ENCODE measurements around the gene DMAC2. TPM values are rescaled to one million over a fixed set of nuclear protein-coding genes. Genes with fewer than 3 reads are reported as not detected.
"Not testable (repeated sequence)": the region's sequence is repeated elsewhere in the genome, so short reads cannot be mapped to it uniquely, and the experiment has no call there.

DMAC2 gene
- total RNA-seq, 2 donors from 2014 or later, result 24.1 to 27.9 TPM

GRCh38 chr19:41410336-41411054 is 29.2 kb downstream of the DMAC2 start:
- no peaks in the 10 kb centered on the region for H3K27me3 Mint-ChIP-seq
- DNase-seq (no peak), ATAC-seq (no peak)
- no peak overlapping the region for H3K4me3 Mint-ChIP-seq
- peaks cover 13% of the 10 kb centered on the region for H3K4me1 Mint-ChIP-seq
- H3K27ac Mint-ChIP-seq, result no peak overlapping the region
- H3K9me3 ChIP-seq (ENCODE audit: control insufficient read depth, low read length, poor library complexity, severe bottlenecking), result no peaks in the 10 kb centered on the region
- H3K36me3 Mint-ChIP-seq (ENCODE audit: low read depth), result peaks cover 3% of the 10 kb centered on the region

- Mint-ChIP-seq H3K4me1 (peaks cover 13% of the 10 kb centered on the region), H3K27me3 (no peaks in the 10 kb centered on the region), H3K27ac (peak overlapping the region; percentile 53), H3K36me3 (ENCODE audit: low read depth) (peaks cover 3% of the 10 kb centered on the region), H3K4me3 (no peak overlapping the region)
- no peaks in the 10 kb centered on the region for H3K9me3 ChIP-seq (ENCODE audit: control insufficient read depth, low read length, poor library complexity, severe bottlenecking)
- DNase-seq (no peak), ATAC-seq (no peak)
Measured at GRCh38 chr19:41409288-41409687, 30.4 kb downstream of the DMAC2 start.

- peak overlapping the region; percentile 53 for H3K27ac Mint-ChIP-seq
- H3K36me3 Mint-ChIP-seq (ENCODE audit: low read depth); H3K27me3 Mint-ChIP-seq; DNase-seq; H3K9me3 ChIP-seq (ENCODE audit: control insufficient read depth, low read length, poor library complexity, severe bottlenecking); ATAC-seq: not testable (repeated sequence)
- peaks cover 14% of the 10 kb centered on the region for H3K4me1 Mint-ChIP-seq
- H3K4me3 Mint-ChIP-seq, result peak overlapping the region; percentile 19
Measured at GRCh38 chr19:41408846-41409245, 30.9 kb downstream of the DMAC2 start.

- Mint-ChIP-seq H3K4me3 (no peak overlapping the region), H3K4me1 (peaks cover 17% of the 10 kb centered on the region), H3K27ac (no peak overlapping the region), H3K36me3 (ENCODE audit: low read depth) (peaks cover 2% of the 10 kb centered on the region), H3K27me3 (no peaks in the 10 kb centered on the region)
- H3K9me3 ChIP-seq (ENCODE audit: control insufficient read depth, low read length, poor library complexity, severe bottlenecking), result no peaks in the 10 kb centered on the region
- no peak for DNase-seq
- ATAC-seq, result no peak
Measured at GRCh38 chr19:41408256-41408655, 31.5 kb downstream of the DMAC2 start.

DNA sequence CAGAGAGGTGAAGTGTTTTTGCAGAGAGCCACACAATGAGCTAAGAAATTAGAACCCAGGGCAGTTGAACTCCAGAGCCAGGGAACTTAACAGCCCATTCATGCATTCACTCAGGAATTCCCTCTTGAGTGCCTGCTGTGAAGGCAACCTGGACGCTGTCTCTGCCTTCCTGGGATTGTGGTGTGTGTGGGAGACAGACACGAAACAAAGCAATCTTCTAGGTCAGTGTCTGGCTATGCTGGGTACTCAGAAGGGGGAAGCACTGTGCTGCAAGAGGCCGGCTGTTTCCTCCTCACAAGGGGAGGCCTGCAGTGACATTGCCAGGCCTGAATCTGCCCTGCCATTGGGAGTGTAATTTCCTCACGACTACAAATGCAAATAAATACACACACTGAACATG is 32.4 kb downstream of the DMAC2 start:
- no peaks in the 10 kb centered on the region for H3K9me3 ChIP-seq (ENCODE audit: control insufficient read depth, low read length, poor library complexity, severe bottlenecking)
- Mint-ChIP-seq H3K27ac (no peak overlapping the region), H3K36me3 (ENCODE audit: low read depth) (peaks cover 2% of the 10 kb centered on the region), H3K27me3 (no peaks in the 10 kb centered on the region), H3K4me1 (peaks cover 17% of the 10 kb centered on the region), H3K4me3 (no peak overlapping the region)
- ATAC-seq (no peak), DNase-seq (no peak)

DNA sequence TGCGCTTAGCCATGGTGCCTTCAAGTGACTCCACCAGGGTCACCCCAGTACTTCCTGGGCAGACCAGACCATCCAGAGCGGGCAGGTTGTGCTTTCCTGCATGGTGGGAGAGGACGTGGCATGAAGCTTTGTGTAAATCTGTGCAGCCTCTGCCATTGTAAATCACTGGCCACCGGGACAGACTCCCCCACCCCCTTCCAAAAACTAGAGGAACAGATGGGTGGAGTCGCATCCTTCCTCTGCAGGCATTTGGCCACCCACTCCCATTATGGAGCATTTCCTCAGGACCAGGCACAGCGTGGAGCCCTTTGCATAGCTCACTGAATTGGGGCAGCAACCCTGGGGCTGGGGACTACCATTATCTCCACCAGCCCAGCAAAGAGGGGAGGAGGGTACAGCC is 33.9 kb downstream of the DMAC2 start:
- Mint-ChIP-seq H3K27ac (no peak overlapping the region), H3K36me3 (ENCODE audit: low read depth) (peaks cover 2% of the 10 kb centered on the region), H3K4me3 (no peak overlapping the region), H3K4me1 (peaks cover 22% of the 10 kb centered on the region), H3K27me3 (no peaks in the 10 kb centered on the region)
- DNase-seq (no peak), ATAC-seq (no peak)
- H3K9me3 ChIP-seq (ENCODE audit: control insufficient read depth, low read length, poor library complexity, severe bottlenecking), result no peaks in the 10 kb centered on the region

DNA sequence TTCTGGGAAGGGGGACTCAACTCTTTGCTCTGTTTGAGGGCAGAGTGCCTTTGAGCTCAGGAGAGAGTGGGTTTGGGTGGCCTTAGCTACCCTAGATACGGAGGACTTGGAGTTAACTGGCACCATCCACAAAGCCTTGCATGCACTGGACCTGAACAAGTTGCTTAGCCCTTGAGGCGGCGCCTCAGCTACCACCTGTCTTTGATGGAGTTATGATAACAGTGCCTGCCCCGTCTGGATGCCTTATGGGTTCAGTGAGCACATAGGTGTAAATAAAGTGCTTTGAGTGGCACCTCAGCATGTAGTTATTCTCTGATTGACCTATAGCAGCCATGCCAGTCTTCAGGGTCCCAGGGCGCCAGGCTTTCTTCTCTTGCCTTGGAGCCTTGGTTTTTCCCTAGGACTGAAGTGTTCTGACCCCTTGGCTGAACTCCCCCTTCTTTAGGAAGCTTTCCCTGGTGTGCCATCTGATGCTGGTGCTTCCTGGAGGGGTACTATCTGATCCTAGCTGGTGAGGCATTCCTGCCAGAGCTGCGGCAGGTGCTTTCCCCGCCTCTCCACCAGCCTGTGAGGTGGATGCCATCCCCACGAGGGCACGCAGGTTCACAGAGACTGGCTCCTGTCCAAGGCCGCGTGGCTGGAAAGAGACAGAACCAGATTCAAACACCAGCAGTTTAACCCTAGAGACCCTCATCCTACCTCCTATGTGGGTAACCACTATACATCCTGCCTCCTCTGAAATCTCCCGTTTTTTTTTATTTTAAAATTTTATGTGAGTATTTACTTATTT is 36.3 kb downstream of the DMAC2 start:
- H3K4me1 Mint-ChIP-seq, result peaks cover 24% of the 10 kb centered on the region
- no peak overlapping the region for H3K4me3 Mint-ChIP-seq
- DNase-seq, result no peak
- H3K36me3 Mint-ChIP-seq (ENCODE audit: low read depth), result peaks cover 2% of the 10 kb centered on the region
- ATAC-seq, result no peak
- H3K27me3 Mint-ChIP-seq, result no peaks in the 10 kb centered on the region
- peak overlapping the region; percentile 34 for H3K27ac Mint-ChIP-seq
- H3K9me3 ChIP-seq (ENCODE audit: control insufficient read depth, low read length, poor library complexity, severe bottlenecking), result no peaks in the 10 kb centered on the region

GRCh38 chr19:41402010-41402409 is 37.7 kb downstream of the DMAC2 start:
- H3K27me3 Mint-ChIP-seq, result no peaks in the 10 kb centered on the region
- H3K9me3 ChIP-seq (ENCODE audit: control insufficient read depth, low read length, poor library complexity, severe bottlenecking), result no peaks in the 10 kb centered on the region
- H3K27ac Mint-ChIP-seq, result peak overlapping the region; percentile 59
- peaks cover 33% of the 10 kb centered on the region for H3K4me1 Mint-ChIP-seq
- H3K4me3 Mint-ChIP-seq, result no peak overlapping the region
- no peak for ATAC-seq
- DNase-seq, result no peak
- peaks cover 1% of the 10 kb centered on the region for H3K36me3 Mint-ChIP-seq (ENCODE audit: low read depth)

DNA sequence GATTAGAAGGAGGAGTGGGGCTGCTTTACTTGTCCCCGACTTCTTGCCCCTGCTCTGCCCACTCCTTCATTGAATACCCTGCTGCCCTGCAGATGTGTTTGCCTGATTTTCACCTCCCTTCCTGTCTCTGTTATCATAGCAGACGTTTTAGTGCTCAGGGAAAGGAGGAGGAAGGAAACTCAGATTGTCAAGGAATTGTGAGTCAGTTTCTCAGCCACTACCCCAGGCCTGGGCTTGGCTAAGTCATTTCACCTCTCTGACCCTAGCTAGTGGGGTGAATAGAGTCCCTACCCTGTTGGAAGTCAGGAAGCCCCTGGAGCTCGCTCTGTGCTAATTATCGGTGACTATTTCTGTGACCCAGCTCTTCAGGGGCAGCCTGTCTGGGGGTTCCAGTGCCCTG is 38.2 kb downstream of the DMAC2 start:
- peaks cover 33% of the 10 kb centered on the region for H3K4me1 Mint-ChIP-seq
- no peaks in the 10 kb centered on the region for H3K27me3 Mint-ChIP-seq
- no peaks in the 10 kb centered on the region for H3K9me3 ChIP-seq (ENCODE audit: control insufficient read depth, low read length, poor library complexity, severe bottlenecking)
- ATAC-seq (no peak), DNase-seq (no peak)
- no peak overlapping the region for H3K4me3 Mint-ChIP-seq
- H3K36me3 Mint-ChIP-seq (ENCODE audit: low read depth), result no peaks in the 10 kb centered on the region
- H3K27ac Mint-ChIP-seq, result peak overlapping the region; percentile 59

DNA sequence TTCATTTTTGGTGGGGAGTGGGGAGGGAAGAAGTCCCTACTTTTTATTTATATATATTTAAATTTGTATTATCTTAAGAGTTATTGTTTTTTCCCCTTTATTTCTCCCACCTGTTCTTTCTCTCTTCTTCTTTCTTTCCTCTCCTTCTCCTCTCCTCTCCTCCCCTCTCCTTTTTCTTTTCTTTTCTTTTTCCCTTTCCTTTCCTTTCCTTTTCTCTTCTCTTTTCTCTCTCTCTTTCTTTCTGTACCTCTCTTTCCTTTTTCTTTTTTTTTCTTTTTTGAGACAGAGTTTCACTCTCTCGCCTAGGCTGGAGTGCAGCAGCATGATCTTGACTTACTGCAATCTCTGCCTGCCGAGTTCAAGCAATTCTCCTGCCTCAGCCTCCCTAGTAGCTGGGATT is 40.2 kb downstream of the DMAC2 start:
- no peak for ATAC-seq
- Mint-ChIP-seq H3K4me3 (peak overlapping the region; percentile 81), H3K27me3 (no peaks in the 10 kb centered on the region)

DNA sequence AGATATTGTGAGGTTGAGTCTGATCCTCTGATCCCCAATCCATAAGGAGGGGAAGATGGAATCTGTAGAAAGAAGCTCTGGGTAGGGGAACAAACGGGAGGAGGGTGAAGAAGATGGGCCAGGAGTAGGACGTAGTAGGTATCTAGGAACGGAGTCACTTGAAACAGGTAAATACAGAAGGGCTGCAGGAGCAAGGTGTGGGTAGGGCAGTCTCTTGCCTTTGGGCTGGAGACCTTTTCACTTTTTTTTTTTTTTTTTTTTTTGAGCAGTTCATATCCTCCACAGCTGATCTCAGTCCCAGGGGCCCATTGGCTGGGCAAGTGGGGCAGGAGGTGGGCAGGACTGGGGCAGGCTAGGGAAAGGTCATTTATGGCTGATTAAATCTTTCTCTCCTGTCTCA is 40.6 kb downstream of the DMAC2 start:
- no peaks in the 10 kb centered on the region for H3K36me3 Mint-ChIP-seq (ENCODE audit: low read depth)
- no peak for ATAC-seq
- peak overlapping the region; percentile 100 for H3K27ac Mint-ChIP-seq
- H3K4me1 Mint-ChIP-seq, result peaks cover 44% of the 10 kb centered on the region
- no peak for DNase-seq
- H3K4me3 Mint-ChIP-seq, result peak overlapping the region; percentile 97
- no peaks in the 10 kb centered on the region for H3K27me3 Mint-ChIP-seq
- H3K9me3 ChIP-seq (ENCODE audit: control insufficient read depth, low read length, poor library complexity, severe bottlenecking), result no peaks in the 10 kb centered on the region

More for the DNA sequence above, 40.2 kb downstream of the DMAC2 start:
- Mint-ChIP-seq H3K36me3 (ENCODE audit: low read depth) (no peaks in the 10 kb centered on the region), H3K27ac (peak overlapping the region; percentile 100), H3K4me1 (peaks cover 44% of the 10 kb centered on the region)
- DNase-seq, result no peak
- no peaks in the 10 kb centered on the region for H3K9me3 ChIP-seq (ENCODE audit: control insufficient read depth, low read length, poor library complexity, severe bottlenecking)

DNA sequence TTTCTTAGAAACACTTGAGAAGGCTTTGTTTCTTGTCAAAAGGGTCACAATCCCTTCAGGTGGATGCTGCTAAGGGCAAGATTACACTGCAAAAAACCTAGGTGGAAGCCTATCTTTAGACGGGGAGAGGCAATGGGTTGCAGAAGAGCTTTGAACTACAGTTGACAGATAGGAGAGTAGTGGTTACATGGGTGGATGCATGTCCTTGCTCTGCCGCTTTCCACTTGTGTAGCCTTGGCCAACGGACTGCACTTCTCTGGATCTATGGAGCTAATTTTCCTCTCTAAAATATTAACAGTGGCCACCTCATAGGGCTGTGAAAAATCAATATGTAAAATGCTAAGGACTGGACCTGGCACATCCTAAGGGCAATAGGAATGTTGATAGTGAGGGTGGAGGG is 41.1 kb downstream of the DMAC2 start:
- no peak for ATAC-seq
- Mint-ChIP-seq H3K27me3 (no peaks in the 10 kb centered on the region), H3K27ac (peak overlapping the region; percentile 100), H3K4me3 (peak overlapping the region; percentile 97), H3K4me1 (peaks cover 41% of the 10 kb centered on the region), H3K36me3 (ENCODE audit: low read depth) (no peaks in the 10 kb centered on the region)
- DNase-seq, result no peak
- no peaks in the 10 kb centered on the region for H3K9me3 ChIP-seq (ENCODE audit: control insufficient read depth, low read length, poor library complexity, severe bottlenecking)

DNA sequence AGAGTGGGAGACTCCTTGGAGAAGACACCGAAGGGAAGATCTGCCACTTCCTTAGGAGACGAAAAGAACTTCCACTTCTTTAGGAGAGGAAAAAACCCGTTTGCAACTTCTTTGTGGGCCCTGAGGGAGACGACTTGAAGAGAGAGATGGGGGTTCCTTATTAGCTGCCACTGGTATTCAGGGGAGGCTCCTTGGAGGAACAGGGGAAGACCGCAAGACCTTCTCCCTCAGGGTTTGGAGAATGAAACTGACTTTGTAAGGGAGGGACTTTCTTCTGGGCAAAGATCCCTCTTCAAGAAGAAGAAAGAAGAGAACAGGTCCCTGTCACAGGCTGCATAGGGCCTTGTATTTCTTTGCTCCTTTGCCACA is 41.7 kb downstream of the DMAC2 start:
- ATAC-seq, result no peak
- H3K9me3 ChIP-seq (ENCODE audit: control insufficient read depth, low read length, poor library complexity, severe bottlenecking), result no peaks in the 10 kb centered on the region
- Mint-ChIP-seq H3K4me1 (peaks cover 39% of the 10 kb centered on the region), H3K36me3 (ENCODE audit: low read depth) (no peaks in the 10 kb centered on the region), H3K27me3 (no peaks in the 10 kb centered on the region), H3K27ac (peak overlapping the region; percentile 100), H3K4me3 (peak overlapping the region; percentile 97)
- DNase-seq, result no peak
